ENCODE measurements around the gene SUCLG2.

SUCLG2 gene

GRCh38 chr3:67468511-67468910, 185.9 kb downstream of the SUCLG2 start:
- no peak overlapping the region for H3K9ac ChIP-seq (ENCODE audit: low read depth, low read length)
- no peaks in the 10 kb centered on the region for H3K36me3 ChIP-seq (ENCODE audit: insufficient read depth, low read length)
- H3K4me1 ChIP-seq (ENCODE audit: control insufficient read depth, insufficient read depth, low read length), result peaks cover 5% of the 10 kb centered on the region
- no peaks in the 10 kb centered on the region for H3K27me3 ChIP-seq (ENCODE audit: control insufficient read depth, insufficient read depth, low read length)
- H3K9me3 ChIP-seq (replicated peaks; ENCODE audit: low read length), result no peaks in the 10 kb centered on the region
- H3K4me3 ChIP-seq (ENCODE audit: low read length), result no peak overlapping the region
- H3K4me2 ChIP-seq (ENCODE audit: low read length), result no peak overlapping the region

- no peak overlapping the region for H3K4me3 ChIP-seq (ENCODE audit: low read length)
- no peaks in the 10 kb centered on the region for H3K36me3 ChIP-seq (ENCODE audit: insufficient read depth, low read length)
- no peak overlapping the region for H3K9ac ChIP-seq (ENCODE audit: low read depth, low read length)
- no peaks in the 10 kb centered on the region for H3K27me3 ChIP-seq (ENCODE audit: control insufficient read depth, insufficient read depth, low read length)
- H3K9me3 ChIP-seq (replicated peaks; ENCODE audit: low read length), result no peaks in the 10 kb centered on the region
- peaks cover 28% of the 10 kb centered on the region for H3K4me1 ChIP-seq (ENCODE audit: control insufficient read depth, insufficient read depth, low read length)
- H3K4me2 ChIP-seq (ENCODE audit: low read length), result no peak overlapping the region
Observed at GRCh38 chr3:67463656-67464055, 190.8 kb downstream of the SUCLG2 start.

GRCh38 chr3:67462187-67462586, 192.2 kb downstream of the SUCLG2 start:
- H3K4me1 ChIP-seq (ENCODE audit: control insufficient read depth, insufficient read depth, low read length), result peaks cover 28% of the 10 kb centered on the region
- no peaks in the 10 kb centered on the region for H3K9me3 ChIP-seq (replicated peaks; ENCODE audit: low read length)
- H3K9ac ChIP-seq (ENCODE audit: low read depth, low read length), result peak overlapping the region; percentile 40
- H3K27me3 ChIP-seq (ENCODE audit: control insufficient read depth, insufficient read depth, low read length), result no peaks in the 10 kb centered on the region
- H3K4me2 ChIP-seq (ENCODE audit: low read length), result peak overlapping the region; percentile 68
- H3K36me3 ChIP-seq (ENCODE audit: insufficient read depth, low read length), result no peaks in the 10 kb centered on the region
- H3K4me3 ChIP-seq (ENCODE audit: low read length), result no peak overlapping the region

- Histone ChIP-seq H3K4me2 (ENCODE audit: low read length) (peak overlapping the region; percentile 68), H3K9ac (ENCODE audit: low read depth, low read length) (peak overlapping the region; percentile 40), H3K27me3 (ENCODE audit: control insufficient read depth, insufficient read depth, low read length) (no peaks in the 10 kb centered on the region), H3K9me3 (replicated peaks; ENCODE audit: low read length) (no peaks in the 10 kb centered on the region), H3K36me3 (ENCODE audit: insufficient read depth, low read length) (no peaks in the 10 kb centered on the region), H3K4me1 (ENCODE audit: control insufficient read depth, insufficient read depth, low read length) (peaks cover 28% of the 10 kb centered on the region), H3K4me3 (ENCODE audit: low read length) (peak overlapping the region; percentile 41)
Observed at GRCh38 chr3:67461667-67462142, 192.7 kb downstream of the SUCLG2 start.

GRCh38 chr3:67460841-67461510, 193.4 kb downstream of the SUCLG2 start:
- H3K4me2 ChIP-seq (ENCODE audit: low read length), result no peak overlapping the region

GRCh38 chr3:67459796-67460195, 194.6 kb downstream of the SUCLG2 start:
- H3K4me3 ChIP-seq (ENCODE audit: low read length), result no peak overlapping the region
- H3K36me3 ChIP-seq (ENCODE audit: insufficient read depth, low read length), result no peaks in the 10 kb centered on the region
- H3K9me3 ChIP-seq (replicated peaks; ENCODE audit: low read length), result no peaks in the 10 kb centered on the region
- peaks cover 28% of the 10 kb centered on the region for H3K4me1 ChIP-seq (ENCODE audit: control insufficient read depth, insufficient read depth, low read length)
- H3K27me3 ChIP-seq (ENCODE audit: control insufficient read depth, insufficient read depth, low read length), result no peaks in the 10 kb centered on the region
- H3K9ac ChIP-seq (ENCODE audit: low read depth, low read length), result no peak overlapping the region
- H3K4me2 ChIP-seq (ENCODE audit: low read length), result no peak overlapping the region

More at GRCh38 chr3:67460841-67461510, 193.4 kb downstream of the SUCLG2 start:
- no peaks in the 10 kb centered on the region for H3K9me3 ChIP-seq (replicated peaks; ENCODE audit: low read length)
- no peak overlapping the region for H3K4me3 ChIP-seq (ENCODE audit: low read length)
- H3K36me3 ChIP-seq (ENCODE audit: insufficient read depth, low read length), result no peaks in the 10 kb centered on the region
- H3K4me1 ChIP-seq (ENCODE audit: control insufficient read depth, insufficient read depth, low read length), result peaks cover 28% of the 10 kb centered on the region
- no peaks in the 10 kb centered on the region for H3K27me3 ChIP-seq (ENCODE audit: control insufficient read depth, insufficient read depth, low read length)
- no peak overlapping the region for H3K9ac ChIP-seq (ENCODE audit: low read depth, low read length)

- H3K4me1 ChIP-seq (ENCODE audit: control insufficient read depth, insufficient read depth, low read length), result peaks cover 28% of the 10 kb centered on the region
- no peak overlapping the region for H3K4me3 ChIP-seq (ENCODE audit: low read length)
- H3K4me2 ChIP-seq (ENCODE audit: low read length), result no peak overlapping the region
- H3K9ac ChIP-seq (ENCODE audit: low read depth, low read length), result no peak overlapping the region
- H3K9me3 ChIP-seq (replicated peaks; ENCODE audit: low read length), result no peaks in the 10 kb centered on the region
- H3K36me3 ChIP-seq (ENCODE audit: insufficient read depth, low read length), result no peaks in the 10 kb centered on the region
- no peaks in the 10 kb centered on the region for H3K27me3 ChIP-seq (ENCODE audit: control insufficient read depth, insufficient read depth, low read length)
Observed at GRCh38 chr3:67458896-67459530, 195.4 kb downstream of the SUCLG2 start.

- Histone ChIP-seq H3K36me3 (ENCODE audit: insufficient read depth, low read length) (no peaks in the 10 kb centered on the region), H3K9ac (ENCODE audit: low read depth, low read length) (no peak overlapping the region), H3K4me2 (ENCODE audit: low read length) (no peak overlapping the region), H3K4me3 (ENCODE audit: low read length) (no peak overlapping the region), H3K9me3 (replicated peaks; ENCODE audit: low read length) (no peaks in the 10 kb centered on the region), H3K27me3 (ENCODE audit: control insufficient read depth, insufficient read depth, low read length) (no peaks in the 10 kb centered on the region), H3K4me1 (ENCODE audit: control insufficient read depth, insufficient read depth, low read length) (peaks cover 23% of the 10 kb centered on the region)
Observed at GRCh38 chr3:67458408-67458807, 196.0 kb downstream of the SUCLG2 start.

- Histone ChIP-seq H3K9ac (ENCODE audit: low read depth, low read length) (no peak overlapping the region), H3K36me3 (ENCODE audit: insufficient read depth, low read length) (no peaks in the 10 kb centered on the region), H3K4me2 (ENCODE audit: low read length) (no peak overlapping the region), H3K4me1 (ENCODE audit: control insufficient read depth, insufficient read depth, low read length) (no peaks in the 10 kb centered on the region), H3K27me3 (ENCODE audit: control insufficient read depth, insufficient read depth, low read length) (no peaks in the 10 kb centered on the region), H3K9me3 (replicated peaks; ENCODE audit: low read length) (no peaks in the 10 kb centered on the region), H3K4me3 (ENCODE audit: low read length) (no peak overlapping the region)
Observed at GRCh38 chr3:67453628-67454027, 200.8 kb downstream of the SUCLG2 start.

GRCh38 chr3:67450153-67450552, 204.3 kb downstream of the SUCLG2 start:
- H3K4me3 ChIP-seq (ENCODE audit: low read length), result no peak overlapping the region

GRCh38 chr3:67447393-67447792, 207.0 kb downstream of the SUCLG2 start:
- Histone ChIP-seq H3K27me3 (ENCODE audit: control insufficient read depth, insufficient read depth, low read length) (no peaks in the 10 kb centered on the region), H3K9ac (ENCODE audit: low read depth, low read length) (no peak overlapping the region), H3K4me1 (ENCODE audit: control insufficient read depth, insufficient read depth, low read length) (no peaks in the 10 kb centered on the region), H3K36me3 (ENCODE audit: insufficient read depth, low read length) (no peaks in the 10 kb centered on the region), H3K4me2 (ENCODE audit: low read length) (no peak overlapping the region), H3K4me3 (ENCODE audit: low read length) (no peak overlapping the region), H3K9me3 (replicated peaks; ENCODE audit: low read length) (no peaks in the 10 kb centered on the region)

More at GRCh38 chr3:67450153-67450552, 204.3 kb downstream of the SUCLG2 start:
- Histone ChIP-seq H3K4me1 (ENCODE audit: control insufficient read depth, insufficient read depth, low read length) (no peaks in the 10 kb centered on the region), H3K27me3 (ENCODE audit: control insufficient read depth, insufficient read depth, low read length) (no peaks in the 10 kb centered on the region), H3K9me3 (replicated peaks; ENCODE audit: low read length) (no peaks in the 10 kb centered on the region), H3K36me3 (ENCODE audit: insufficient read depth, low read length) (no peaks in the 10 kb centered on the region), H3K9ac (ENCODE audit: low read depth, low read length) (no peak overlapping the region), H3K4me2 (ENCODE audit: low read length) (no peak overlapping the region)

GRCh38 chr3:67437789-67438188, 216.6 kb downstream of the SUCLG2 start:
- H3K9me3 ChIP-seq (replicated peaks; ENCODE audit: low read length), result no peaks in the 10 kb centered on the region
- H3K4me2 ChIP-seq (ENCODE audit: low read length), result no peak overlapping the region
- peaks cover 6% of the 10 kb centered on the region for H3K36me3 ChIP-seq (ENCODE audit: insufficient read depth, low read length)
- H3K4me3 ChIP-seq (ENCODE audit: low read length), result no peak overlapping the region
- H3K27me3 ChIP-seq (ENCODE audit: control insufficient read depth, insufficient read depth, low read length), result no peaks in the 10 kb centered on the region
- no peak overlapping the region for H3K9ac ChIP-seq (ENCODE audit: low read depth, low read length)
- no peaks in the 10 kb centered on the region for H3K4me1 ChIP-seq (ENCODE audit: control insufficient read depth, insufficient read depth, low read length)

Measured in skeletal muscle satellite cell (primary cell).